Measurements from ENCODE around the gene CCDC137.

- TF ChIP-seq CTCF (conservative IDR thresholded peaks at IDR 0.05 in 1 of 2, IDR thresholded peaks at IDR 0.05 in 1 of 2; ENCODE audit: extremely low read depth in 1 of 2, insufficient read depth in 1 of 2, low read depth in 1 of 2, low read length in 2 of 2) = no peak
- no peak for TF ChIP-seq EZH2 (IDR thresholded peaks at IDR 0.05; ENCODE audit: borderline replicate concordance, low read length)
Measured at GRCh38 chr17:81666092-81666341, 520 bp upstream of the CCDC137 start.

Data from mammary epithelial cell (primary cell).